DOHH2 (cell line): ENCODE data around the gene HACD2.

Experiments
- H3F3A ChIP-seq: fragments of 200-600 bp; sonication (generic), shearing (Covaris generic); 2 replicates; pipeline ENCODE4 v1.6.0; 2016; ENCODE audit warnings: antibody characterized with exemption, mild to moderate bottlenecking; ENCODE audit not compliant: control insufficient read depth, insufficient read depth
- H3K27ac ChIP-seq: fragments of 200-600 bp; sonication (generic); 2 replicates; pipeline ENCODE4 v1.5.1; 2014; ENCODE audit warnings: low read depth, mild to moderate bottlenecking, low read length, moderate library complexity
- H3K27me3 ChIP-seq: fragments of 200-600 bp; sonication (generic); 2 replicates; pipeline ENCODE4 v1.6.1; 2014; ENCODE audit warnings: mild to moderate bottlenecking, low read length, mixed read lengths; ENCODE audit not compliant: control insufficient read depth
- H3K36me3 ChIP-seq: fragments of 200-600 bp; sonication (generic); 2 replicates; pipeline ENCODE4 v1.6.1; 2014; ENCODE audit warnings: mild to moderate bottlenecking, low read length, moderate library complexity, mixed read lengths; ENCODE audit not compliant: control insufficient read depth
- H3K4me1 ChIP-seq: fragments of 200-600 bp; sonication (generic); 2 replicates; pipeline ENCODE4 v1.6.1; 2014; ENCODE audit warnings: mild to moderate bottlenecking, low read length, mixed read lengths; ENCODE audit not compliant: control insufficient read depth
- H3K4me2 ChIP-seq: fragments of 200-600 bp; sonication (generic); 2 replicates; pipeline ENCODE4 v1.6.0; 2014; ENCODE audit warnings: mild to moderate bottlenecking, low read length, moderate library complexity
- H3K4me3 ChIP-seq: fragments of 200-600 bp; sonication (generic); 2 replicates; pipeline ENCODE4 v1.5.1; 2014; ENCODE audit warnings: mild to moderate bottlenecking, low read length, mixed read lengths
- H3K79me2 ChIP-seq: fragments of 200-600 bp; sonication (generic); 2 replicates; pipeline ENCODE4 v1.6.1; 2014; ENCODE audit warnings: mild to moderate bottlenecking, low read length, mixed read lengths; ENCODE audit not compliant: control insufficient read depth
- H3K9me2 ChIP-seq: fragments of 200-600 bp; sonication (generic); replicated peaks from 2 replicates; pipeline ENCODE4 v1.6.1; 2014; ENCODE audit warnings: mild to moderate bottlenecking, low read length, mixed read lengths; ENCODE audit not compliant: control insufficient read depth
- H3K9me3 ChIP-seq: fragments of 200-600 bp; sonication (generic); 2 replicates; pipeline ENCODE4 v1.6.1; 2014; ENCODE audit warnings: antibody characterized with exemption, low read length, mixed read lengths; ENCODE audit not compliant: control insufficient read depth, insufficient read depth
- H4K20me1 ChIP-seq: fragments of 200-600 bp; sonication (generic); 2 replicates; pipeline ENCODE4 v1.6.0; 2014; ENCODE audit warnings: low read depth, mild to moderate bottlenecking, antibody characterized with exemption, low read length, moderate library complexity; ENCODE audit not compliant: control insufficient read depth, insufficient read depth
- CTCF ChIP-seq: fragments of 200-600 bp; sonication (generic); IDR thresholded peaks from one replicate; pipeline ENCODE4 v1.5.1; 2014; ENCODE audit warnings: antibody characterized with exemption, mild to moderate bottlenecking, low read depth, low read length; ENCODE audit not compliant: poor library complexity, severe bottlenecking
- EZH2phosphoT487 ChIP-seq: fragments of 200-600 bp; sonication (generic); IDR thresholded peaks from 2 replicates; pipeline ENCODE4 v1.6.1; 2017; ENCODE audit warnings: borderline replicate concordance, mild to moderate bottlenecking, antibody characterized with exemption, low read length, moderate library complexity, mixed read lengths

Gene HACD2

GRCh38 chr3:123505820-123506219, 79.0 kb downstream of the HACD2 start:
- H3K79me2 ChIP-seq = no peaks in the 10 kb centered on the region
- no peaks in the 10 kb centered on the region for H3F3A ChIP-seq
- TF ChIP-seq CTCF (no peak), EZH2phosphoT487 (no peak)
- no peaks in the 10 kb centered on the region for H3K9me2 ChIP-seq
- no peaks in the 10 kb centered on the region for H3K4me1 ChIP-seq
- H4K20me1 ChIP-seq = no peaks in the 10 kb centered on the region
- no peak overlapping the region for H3K4me3 ChIP-seq
- no peak overlapping the region for H3K27ac ChIP-seq
- H3K27me3 ChIP-seq = no peaks in the 10 kb centered on the region
- H3K36me3 ChIP-seq = no peaks in the 10 kb centered on the region
- no peak overlapping the region for H3K4me2 ChIP-seq
- H3K9me3 ChIP-seq = no peaks in the 10 kb centered on the region

DNA sequence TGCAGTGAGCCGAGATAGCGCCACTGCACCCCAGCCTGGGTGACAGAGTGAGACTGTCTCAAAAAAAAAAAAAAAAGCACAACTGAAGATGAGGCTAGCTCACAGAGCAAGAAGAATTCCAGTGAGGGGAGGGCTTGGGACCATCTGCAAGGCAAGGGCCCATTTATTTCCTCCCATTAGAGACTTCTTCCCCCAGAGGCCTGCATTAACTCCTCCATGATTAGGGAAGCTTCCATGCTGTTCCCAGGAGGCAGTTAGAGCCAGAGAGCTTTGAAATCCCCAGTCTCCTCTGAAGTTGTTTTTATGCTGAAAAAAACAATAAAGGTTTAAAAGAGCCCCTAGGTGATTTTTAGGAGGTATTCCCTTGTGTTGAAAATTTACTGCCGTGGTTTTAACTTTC, 81.7 kb downstream of the HACD2 start:
- Histone ChIP-seq H3K4me1 (no peaks in the 10 kb centered on the region), H3K4me3 (no peak overlapping the region), H4K20me1 (no peaks in the 10 kb centered on the region), H3K9me3 (no peaks in the 10 kb centered on the region), H3K27me3 (no peaks in the 10 kb centered on the region), H3F3A (no peaks in the 10 kb centered on the region), H3K79me2 (no peaks in the 10 kb centered on the region), H3K4me2 (no peak overlapping the region), H3K9me2 (no peaks in the 10 kb centered on the region), H3K36me3 (peaks cover 8% of the 10 kb centered on the region), H3K27ac (no peak overlapping the region)
- TF ChIP-seq EZH2phosphoT487 = no peak
- no peak for TF ChIP-seq CTCF

DNA sequence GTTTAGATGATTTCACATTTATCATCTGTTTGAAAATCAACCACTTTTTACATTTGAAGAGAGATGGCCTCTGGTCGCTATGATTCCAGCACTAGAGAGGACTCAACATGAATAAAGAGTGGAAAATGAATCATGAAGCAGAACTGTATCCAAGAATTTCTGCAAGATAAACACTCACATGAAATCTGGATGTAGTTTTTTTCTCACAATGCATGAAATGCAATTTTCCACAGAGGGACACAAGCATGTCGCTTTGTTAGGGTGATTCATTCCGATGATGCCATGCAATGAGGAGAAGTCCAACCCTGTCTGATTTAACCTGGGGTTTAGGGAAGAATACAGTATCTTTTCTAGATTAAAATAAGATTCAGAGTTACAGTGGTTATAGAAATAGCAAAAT, 85.5 kb downstream of the HACD2 start:
- Histone ChIP-seq H3F3A (no peaks in the 10 kb centered on the region), H3K4me1 (no peaks in the 10 kb centered on the region), H3K4me2 (no peak overlapping the region), H3K27me3 (no peaks in the 10 kb centered on the region), H3K79me2 (no peaks in the 10 kb centered on the region), H4K20me1 (no peaks in the 10 kb centered on the region), H3K36me3 (peaks cover 13% of the 10 kb centered on the region), H3K27ac (no peak overlapping the region), H3K9me2 (no peaks in the 10 kb centered on the region), H3K4me3 (no peak overlapping the region), H3K9me3 (no peaks in the 10 kb centered on the region)
- TF ChIP-seq EZH2phosphoT487 (no peak), CTCF (no peak)

DNA sequence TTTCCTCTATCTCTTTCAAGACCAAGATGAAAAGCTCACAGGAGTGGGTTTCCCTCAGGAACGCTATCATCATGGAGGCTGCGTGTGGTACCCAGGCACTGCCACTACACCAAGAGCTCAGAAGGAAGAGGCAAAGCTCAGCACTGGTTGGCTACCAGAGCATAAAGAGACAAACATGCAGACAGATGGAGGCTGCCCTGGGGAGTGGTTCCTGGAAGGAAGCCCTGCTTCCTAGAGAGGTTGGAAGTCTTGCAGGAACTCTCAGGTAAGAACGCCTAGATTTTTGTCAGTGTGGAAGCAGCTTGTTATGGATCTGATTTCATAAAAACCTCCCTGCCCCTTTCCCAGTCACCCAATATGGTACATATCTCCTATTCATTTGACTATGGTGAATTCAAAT, 86.1 kb downstream of the HACD2 start:
- Histone ChIP-seq H3K36me3 (peaks cover 13% of the 10 kb centered on the region), H3K27me3 (no peaks in the 10 kb centered on the region), H3K4me3 (no peak overlapping the region), H3K27ac (no peak overlapping the region), H4K20me1 (no peaks in the 10 kb centered on the region), H3K4me2 (no peak overlapping the region), H3F3A (no peaks in the 10 kb centered on the region), H3K9me2 (no peaks in the 10 kb centered on the region), H3K9me3 (no peaks in the 10 kb centered on the region), H3K79me2 (no peaks in the 10 kb centered on the region), H3K4me1 (no peaks in the 10 kb centered on the region)
- TF ChIP-seq EZH2phosphoT487 = no peak
- no peak for TF ChIP-seq CTCF
